ENCODE measurements around the gene PITPNM2. TPM values are rescaled to one million over a fixed set of nuclear protein-coding genes. Genes with fewer than 3 reads are reported as not detected.

PITPNM2 gene
- total and polyA plus RNA-seq, 2 experiments from 2014 or later, result 0.82 to 3.0 TPM

GRCh38 chr12:123148655-123149054 lies 2.2 kb downstream of the PITPNM2 start:
- 0 out of 2 replicates have a peak, but pooled peaks cover 5% of the 10 kb centered on the region for H4K20me1 ChIP-seq (replicated peaks; ENCODE audit: insufficient read depth)
- Mint-ChIP-seq H3K27me3 (ENCODE audit: insufficient read depth, low read depth, poor library complexity) (peaks cover 35% of the 10 kb centered on the region), H3K9me3 (0 out of 3 replicates have a peak, but pooled peaks cover 3% of the 10 kb centered on the region), H3K4me3 (peak overlapping the region; percentile 20; the same call in 1 of the 3 replicates), H3K4me1 (peaks cover 32% of the 10 kb centered on the region), H3K36me3 (ENCODE audit: low read depth) (peaks cover 2% of the 10 kb centered on the region; the same call in 1 of the 3 replicates), H3K27ac (no peak overlapping the region)
- H2AFZ ChIP-seq, result no peak overlapping the region
- H3K4me2 ChIP-seq, result no peak overlapping the region
- no peaks in the 10 kb centered on the region; the same call in 1 of the 2 replicates for H3K36me3 ChIP-seq (ENCODE audit: insufficient read depth)
- H3K4me1 ChIP-seq (ENCODE audit: insufficient read depth), result peaks cover 25% of the 10 kb centered on the region
- H3K79me2 ChIP-seq (replicated peaks; ENCODE audit: insufficient read depth), result no peaks in the 10 kb centered on the region
- no peak for DNase-seq (ENCODE audit: low spot score)
- H3K9me2 ChIP-seq (ENCODE audit: insufficient read depth), result no peaks in the 10 kb centered on the region
- no peak overlapping the region for H3K27ac ChIP-seq (ENCODE audit: low read depth)
- ATAC-seq, result no peak
- peaks cover 52% of the 10 kb centered on the region for H3K27me3 ChIP-seq (ENCODE audit: insufficient read depth)
- TF ChIP-seq ZNF331 (CRISPR knock-in tag; IDR thresholded peaks at IDR 0.05; ENCODE audit: low read depth) (no peak), ZNF114 (CRISPR knock-in tag; IDR thresholded peaks at IDR 0.05) (no peak), ETS1 (IDR thresholded peaks at IDR 0.05) (no peak), REST (IDR thresholded peaks at IDR 0.05; ENCODE audit: unreplicated experiment) (no peak), EZH2phosphoT487 (IDR thresholded peaks at IDR 0.05; ENCODE audit: unreplicated experiment) (no peak), POLR2AphosphoS5 (IDR thresholded peaks at IDR 0.05; ENCODE audit: low read depth) (no peak), STAT1 (IDR thresholded peaks at IDR 0.05; ENCODE audit: unreplicated experiment) (no peak), NANOG (IDR thresholded peaks at IDR 0.05; ENCODE audit: borderline replicate concordance) (no peak), EZH2 (IDR thresholded peaks at IDR 0.05; ENCODE audit: low read depth, unreplicated experiment) (no peak), CREB1 (CRISPR knock-in tag; IDR thresholded peaks at IDR 0.05; ENCODE audit: low read depth) (no peak), JUNB (IDR thresholded peaks at IDR 0.05; ENCODE audit: unreplicated experiment) (no peak)
- TF ChIP-seq, protein P1, sequence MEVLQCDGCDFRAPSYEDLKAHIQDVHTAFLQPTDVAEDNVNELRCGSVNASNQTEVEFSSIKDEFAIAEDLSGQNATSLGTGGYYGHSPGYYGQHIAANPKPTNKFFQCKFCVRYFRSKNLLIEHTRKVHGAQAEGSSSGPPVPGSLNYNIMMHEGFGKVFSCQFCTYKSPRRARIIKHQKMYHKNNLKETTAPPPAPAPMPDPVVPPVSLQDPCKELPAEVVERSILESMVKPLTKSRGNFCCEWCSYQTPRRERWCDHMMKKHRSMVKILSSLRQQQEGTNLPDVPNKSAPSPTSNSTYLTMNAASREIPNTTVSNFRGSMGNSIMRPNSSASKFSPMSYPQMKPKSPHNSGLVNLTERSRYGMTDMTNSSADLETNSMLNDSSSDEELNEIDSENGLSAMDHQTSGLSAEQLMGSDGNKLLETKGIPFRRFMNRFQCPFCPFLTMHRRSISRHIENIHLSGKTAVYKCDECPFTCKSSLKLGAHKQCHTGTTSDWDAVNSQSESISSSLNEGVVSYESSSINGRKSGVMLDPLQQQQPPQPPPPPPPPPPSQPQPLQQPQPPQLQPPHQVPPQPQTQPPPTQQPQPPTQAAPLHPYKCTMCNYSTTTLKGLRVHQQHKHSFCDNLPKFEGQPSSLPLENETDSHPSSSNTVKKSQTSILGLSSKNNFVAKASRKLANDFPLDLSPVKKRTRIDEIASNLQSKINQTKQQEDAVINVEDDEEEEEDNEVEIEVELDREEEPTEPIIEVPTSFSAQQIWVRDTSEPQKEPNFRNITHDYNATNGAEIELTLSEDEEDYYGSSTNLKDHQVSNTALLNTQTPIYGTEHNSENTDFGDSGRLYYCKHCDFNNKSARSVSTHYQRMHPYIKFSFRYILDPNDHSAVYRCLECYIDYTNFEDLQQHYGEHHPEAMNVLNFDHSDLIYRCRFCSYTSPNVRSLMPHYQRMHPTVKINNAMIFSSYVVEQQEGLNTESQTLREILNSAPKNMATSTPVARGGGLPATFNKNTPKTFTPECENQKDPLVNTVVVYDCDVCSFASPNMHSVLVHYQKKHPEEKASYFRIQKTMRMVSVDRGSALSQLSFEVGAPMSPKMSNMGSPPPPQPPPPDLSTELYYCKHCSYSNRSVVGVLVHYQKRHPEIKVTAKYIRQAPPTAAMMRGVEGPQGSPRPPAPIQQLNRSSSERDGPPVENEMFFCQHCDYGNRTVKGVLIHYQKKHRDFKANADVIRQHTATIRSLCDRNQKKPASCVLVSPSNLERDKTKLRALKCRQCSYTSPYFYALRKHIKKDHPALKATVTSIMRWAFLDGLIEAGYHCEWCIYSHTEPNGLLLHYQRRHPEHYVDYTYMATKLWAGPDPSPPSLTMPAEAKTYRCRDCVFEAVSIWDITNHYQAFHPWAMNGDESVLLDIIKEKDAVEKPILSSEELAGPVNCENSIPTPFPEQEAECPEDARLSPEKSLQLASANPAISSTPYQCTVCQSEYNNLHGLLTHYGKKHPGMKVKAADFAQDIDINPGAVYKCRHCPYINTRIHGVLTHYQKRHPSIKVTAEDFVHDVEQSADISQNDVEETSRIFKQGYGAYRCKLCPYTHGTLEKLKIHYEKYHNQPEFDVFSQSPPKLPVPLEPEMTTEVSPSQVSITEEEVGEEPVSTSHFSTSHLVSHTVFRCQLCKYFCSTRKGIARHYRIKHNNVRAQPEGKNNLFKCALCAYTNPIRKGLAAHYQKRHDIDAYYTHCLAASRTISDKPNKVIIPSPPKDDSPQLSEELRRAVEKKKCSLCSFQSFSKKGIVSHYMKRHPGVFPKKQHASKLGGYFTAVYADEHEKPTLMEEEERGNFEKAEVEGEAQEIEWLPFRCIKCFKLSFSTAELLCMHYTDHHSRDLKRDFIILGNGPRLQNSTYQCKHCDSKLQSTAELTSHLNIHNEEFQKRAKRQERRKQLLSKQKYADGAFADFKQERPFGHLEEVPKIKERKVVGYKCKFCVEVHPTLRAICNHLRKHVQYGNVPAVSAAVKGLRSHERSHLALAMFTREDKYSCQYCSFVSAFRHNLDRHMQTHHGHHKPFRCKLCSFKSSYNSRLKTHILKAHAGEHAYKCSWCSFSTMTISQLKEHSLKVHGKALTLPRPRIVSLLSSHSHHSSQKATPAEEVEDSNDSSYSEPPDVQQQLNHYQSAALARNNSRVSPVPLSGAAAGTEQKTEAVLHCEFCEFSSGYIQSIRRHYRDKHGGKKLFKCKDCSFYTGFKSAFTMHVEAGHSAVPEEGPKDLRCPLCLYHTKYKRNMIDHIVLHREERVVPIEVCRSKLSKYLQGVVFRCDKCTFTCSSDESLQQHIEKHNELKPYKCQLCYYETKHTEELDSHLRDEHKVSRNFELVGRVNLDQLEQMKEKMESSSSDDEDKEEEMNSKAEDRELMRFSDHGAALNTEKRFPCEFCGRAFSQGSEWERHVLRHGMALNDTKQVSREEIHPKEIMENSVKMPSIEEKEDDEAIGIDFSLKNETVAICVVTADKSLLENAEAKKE (CRISPR knock-in tag; IDR thresholded peaks at IDR 0.05), result no peak
- TF ChIP-seq, protein P2, sequence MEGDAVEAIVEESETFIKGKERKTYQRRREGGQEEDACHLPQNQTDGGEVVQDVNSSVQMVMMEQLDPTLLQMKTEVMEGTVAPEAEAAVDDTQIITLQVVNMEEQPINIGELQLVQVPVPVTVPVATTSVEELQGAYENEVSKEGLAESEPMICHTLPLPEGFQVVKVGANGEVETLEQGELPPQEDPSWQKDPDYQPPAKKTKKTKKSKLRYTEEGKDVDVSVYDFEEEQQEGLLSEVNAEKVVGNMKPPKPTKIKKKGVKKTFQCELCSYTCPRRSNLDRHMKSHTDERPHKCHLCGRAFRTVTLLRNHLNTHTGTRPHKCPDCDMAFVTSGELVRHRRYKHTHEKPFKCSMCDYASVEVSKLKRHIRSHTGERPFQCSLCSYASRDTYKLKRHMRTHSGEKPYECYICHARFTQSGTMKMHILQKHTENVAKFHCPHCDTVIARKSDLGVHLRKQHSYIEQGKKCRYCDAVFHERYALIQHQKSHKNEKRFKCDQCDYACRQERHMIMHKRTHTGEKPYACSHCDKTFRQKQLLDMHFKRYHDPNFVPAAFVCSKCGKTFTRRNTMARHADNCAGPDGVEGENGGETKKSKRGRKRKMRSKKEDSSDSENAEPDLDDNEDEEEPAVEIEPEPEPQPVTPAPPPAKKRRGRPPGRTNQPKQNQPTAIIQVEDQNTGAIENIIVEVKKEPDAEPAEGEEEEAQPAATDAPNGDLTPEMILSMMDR (conservative IDR thresholded peaks at IDR 0.05; ENCODE audit: low read depth in 2 of 2), result no peak
- H3F3A ChIP-seq (replicated peaks; ENCODE audit: low read depth), result peaks cover 15% of the 10 kb centered on the region; the same call in 1 of the 2 replicates
- no peak overlapping the region for H3K4me3 ChIP-seq

Data from GM23338 (cell line).